ENCODE measurements around the gene PLEKHA7.

PLEKHA7 gene

GRCh38 chr11:16817351-16817750, 196.9 kb downstream of the PLEKHA7 start:
- no peak overlapping the region for H3K4me3 Mint-ChIP-seq
- H3K36me3 Mint-ChIP-seq (ENCODE audit: low read depth) = no peaks in the 10 kb centered on the region
- H3K27ac Mint-ChIP-seq = no peak overlapping the region
- DNase-seq (ENCODE audit: low spot score) = no peak
- no peaks in the 10 kb centered on the region for H3K4me1 Mint-ChIP-seq (ENCODE audit: low read depth)
- H3K9me3 Mint-ChIP-seq = no peaks in the 10 kb centered on the region
- no peaks in the 10 kb centered on the region for H3K27me3 Mint-ChIP-seq (ENCODE audit: low read depth)

GRCh38 chr11:16816358-16817270, 197.6 kb downstream of the PLEKHA7 start:
- no peaks in the 10 kb centered on the region for H3K4me1 Mint-ChIP-seq (ENCODE audit: low read depth)
- DNase-seq (ENCODE audit: low spot score) = no peak
- no peak overlapping the region for H3K27ac Mint-ChIP-seq
- H3K9me3 Mint-ChIP-seq = no peaks in the 10 kb centered on the region
- no peaks in the 10 kb centered on the region for H3K36me3 Mint-ChIP-seq (ENCODE audit: low read depth)
- H3K4me3 Mint-ChIP-seq = no peak overlapping the region
- no peaks in the 10 kb centered on the region for H3K27me3 Mint-ChIP-seq (ENCODE audit: low read depth)

GRCh38 chr11:16815047-16815767, 199.0 kb downstream of the PLEKHA7 start:
- no peaks in the 10 kb centered on the region for H3K36me3 Mint-ChIP-seq (ENCODE audit: low read depth)
- H3K4me3 Mint-ChIP-seq = no peak overlapping the region
- no peak overlapping the region for H3K27ac Mint-ChIP-seq
- H3K9me3 Mint-ChIP-seq = no peaks in the 10 kb centered on the region
- DNase-seq (ENCODE audit: low spot score) = no peak
- no peaks in the 10 kb centered on the region for H3K4me1 Mint-ChIP-seq (ENCODE audit: low read depth)
- H3K27me3 Mint-ChIP-seq (ENCODE audit: low read depth) = no peaks in the 10 kb centered on the region

GRCh38 chr11:16814410-16815046, 199.7 kb downstream of the PLEKHA7 start:
- Mint-ChIP-seq H3K27me3 (ENCODE audit: low read depth) (no peaks in the 10 kb centered on the region), H3K36me3 (ENCODE audit: low read depth) (no peaks in the 10 kb centered on the region), H3K4me1 (ENCODE audit: low read depth) (no peaks in the 10 kb centered on the region), H3K4me3 (no peak overlapping the region), H3K27ac (no peak overlapping the region), H3K9me3 (no peaks in the 10 kb centered on the region)
- DNase-seq (ENCODE audit: low spot score) = no peak

GRCh38 chr11:16813126-16813525, 201.1 kb downstream of the PLEKHA7 start:
- Mint-ChIP-seq H3K9me3 (no peaks in the 10 kb centered on the region), H3K4me3 (no peak overlapping the region), H3K4me1 (ENCODE audit: low read depth) (no peaks in the 10 kb centered on the region), H3K27me3 (ENCODE audit: low read depth) (no peaks in the 10 kb centered on the region), H3K36me3 (ENCODE audit: low read depth) (no peaks in the 10 kb centered on the region), H3K27ac (no peak overlapping the region)
- DNase-seq (ENCODE audit: low spot score) = no peak

GRCh38 chr11:16812274-16812673, 201.9 kb downstream of the PLEKHA7 start:
- H3K27me3 Mint-ChIP-seq (ENCODE audit: low read depth) = no peaks in the 10 kb centered on the region
- H3K9me3 Mint-ChIP-seq = no peaks in the 10 kb centered on the region
- peaks cover 4% of the 10 kb centered on the region for H3K4me1 Mint-ChIP-seq (ENCODE audit: low read depth)
- H3K27ac Mint-ChIP-seq = no peak overlapping the region
- no peaks in the 10 kb centered on the region for H3K36me3 Mint-ChIP-seq (ENCODE audit: low read depth)
- H3K4me3 Mint-ChIP-seq = no peak overlapping the region
- no peak for DNase-seq (ENCODE audit: low spot score)

- Mint-ChIP-seq H3K36me3 (ENCODE audit: low read depth) (no peaks in the 10 kb centered on the region), H3K9me3 (no peaks in the 10 kb centered on the region), H3K27me3 (ENCODE audit: low read depth) (no peaks in the 10 kb centered on the region), H3K4me3 (no peak overlapping the region), H3K27ac (no peak overlapping the region), H3K4me1 (ENCODE audit: low read depth) (peaks cover 4% of the 10 kb centered on the region)
- DNase-seq (ENCODE audit: low spot score) = no peak
Measured at GRCh38 chr11:16811136-16812020, 202.8 kb downstream of the PLEKHA7 start.

- Mint-ChIP-seq H3K27ac (no peak overlapping the region), H3K27me3 (ENCODE audit: low read depth) (no peaks in the 10 kb centered on the region), H3K36me3 (ENCODE audit: low read depth) (no peaks in the 10 kb centered on the region), H3K4me1 (ENCODE audit: low read depth) (peaks cover 4% of the 10 kb centered on the region), H3K4me3 (no peak overlapping the region), H3K9me3 (no peaks in the 10 kb centered on the region)
- no peak for DNase-seq (ENCODE audit: low spot score)
Measured at GRCh38 chr11:16809886-16810668, 204.1 kb downstream of the PLEKHA7 start.

GRCh38 chr11:16807306-16807705, 206.9 kb downstream of the PLEKHA7 start:
- H3K4me3 Mint-ChIP-seq = no peak overlapping the region
- H3K36me3 Mint-ChIP-seq (ENCODE audit: low read depth) = no peaks in the 10 kb centered on the region
- H3K27ac Mint-ChIP-seq = no peak overlapping the region
- H3K27me3 Mint-ChIP-seq (ENCODE audit: low read depth) = no peaks in the 10 kb centered on the region
- H3K9me3 Mint-ChIP-seq = no peaks in the 10 kb centered on the region
- DNase-seq (ENCODE audit: low spot score) = no peak
- H3K4me1 Mint-ChIP-seq (ENCODE audit: low read depth) = peaks cover 4% of the 10 kb centered on the region

GRCh38 chr11:16806791-16807190, 207.4 kb downstream of the PLEKHA7 start:
- peaks cover 4% of the 10 kb centered on the region for H3K4me1 Mint-ChIP-seq (ENCODE audit: low read depth)
- no peak overlapping the region for H3K27ac Mint-ChIP-seq
- no peaks in the 10 kb centered on the region for H3K36me3 Mint-ChIP-seq (ENCODE audit: low read depth)

GRCh38 chr11:16805938-16806337, 208.3 kb downstream of the PLEKHA7 start:
- H3K36me3 Mint-ChIP-seq (ENCODE audit: low read depth) = no peaks in the 10 kb centered on the region
- no peaks in the 10 kb centered on the region for H3K9me3 Mint-ChIP-seq
- DNase-seq (ENCODE audit: low spot score) = no peak
- no peak overlapping the region for H3K27ac Mint-ChIP-seq
- H3K4me1 Mint-ChIP-seq (ENCODE audit: low read depth) = peaks cover 4% of the 10 kb centered on the region
- H3K4me3 Mint-ChIP-seq = no peak overlapping the region
- H3K27me3 Mint-ChIP-seq (ENCODE audit: low read depth) = no peaks in the 10 kb centered on the region

More at GRCh38 chr11:16806791-16807190, 207.4 kb downstream of the PLEKHA7 start:
- H3K9me3 Mint-ChIP-seq = no peaks in the 10 kb centered on the region
- no peak overlapping the region for H3K4me3 Mint-ChIP-seq
- no peak for DNase-seq (ENCODE audit: low spot score)
- no peaks in the 10 kb centered on the region for H3K27me3 Mint-ChIP-seq (ENCODE audit: low read depth)

- DNase-seq (ENCODE audit: low spot score) = no peak
Measured at GRCh38 chr11:16804104-16804947, 209.9 kb downstream of the PLEKHA7 start.

More at GRCh38 chr11:16804104-16804947, 209.9 kb downstream of the PLEKHA7 start:
- Mint-ChIP-seq H3K4me1 (ENCODE audit: low read depth) (peaks cover 14% of the 10 kb centered on the region), H3K4me3 (no peak overlapping the region), H3K27ac (no peak overlapping the region), H3K36me3 (ENCODE audit: low read depth) (no peaks in the 10 kb centered on the region), H3K27me3 (ENCODE audit: low read depth) (no peaks in the 10 kb centered on the region), H3K9me3 (no peaks in the 10 kb centered on the region)
